Measurements from ENCODE around the gene HS6ST2. TPM values are rescaled to one million over a fixed set of nuclear protein-coding genes. Genes with fewer than 3 reads are reported as not detected.

Gene HS6ST2
- total and polyA plus RNA-seq, 9 of the 15 experiments (the other 6 are each of a cell fraction or from before 2014, with no cell fraction given) = not detected

DNA sequence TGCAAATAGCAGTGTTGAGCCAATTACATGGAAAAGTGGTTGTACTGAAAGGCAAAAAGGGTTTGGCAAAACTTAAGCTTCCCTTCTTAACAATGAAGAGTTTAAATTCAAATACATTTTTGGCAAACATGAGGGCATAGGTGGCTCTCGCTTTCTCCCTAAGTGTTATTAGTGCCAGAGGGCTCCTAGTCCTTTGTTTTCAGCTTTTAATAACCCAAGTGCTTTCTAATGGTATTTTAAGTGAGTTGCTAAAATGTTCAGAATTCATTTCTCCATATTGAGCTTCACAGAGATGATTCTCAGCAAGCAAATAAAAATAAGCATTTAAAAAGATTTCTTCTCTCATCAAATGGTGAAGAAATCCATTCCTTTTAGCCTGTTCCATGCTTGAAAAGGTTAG is 123.7 kb downstream of the HS6ST2 start (continued):
- TF ChIP-seq, protein P1, sequence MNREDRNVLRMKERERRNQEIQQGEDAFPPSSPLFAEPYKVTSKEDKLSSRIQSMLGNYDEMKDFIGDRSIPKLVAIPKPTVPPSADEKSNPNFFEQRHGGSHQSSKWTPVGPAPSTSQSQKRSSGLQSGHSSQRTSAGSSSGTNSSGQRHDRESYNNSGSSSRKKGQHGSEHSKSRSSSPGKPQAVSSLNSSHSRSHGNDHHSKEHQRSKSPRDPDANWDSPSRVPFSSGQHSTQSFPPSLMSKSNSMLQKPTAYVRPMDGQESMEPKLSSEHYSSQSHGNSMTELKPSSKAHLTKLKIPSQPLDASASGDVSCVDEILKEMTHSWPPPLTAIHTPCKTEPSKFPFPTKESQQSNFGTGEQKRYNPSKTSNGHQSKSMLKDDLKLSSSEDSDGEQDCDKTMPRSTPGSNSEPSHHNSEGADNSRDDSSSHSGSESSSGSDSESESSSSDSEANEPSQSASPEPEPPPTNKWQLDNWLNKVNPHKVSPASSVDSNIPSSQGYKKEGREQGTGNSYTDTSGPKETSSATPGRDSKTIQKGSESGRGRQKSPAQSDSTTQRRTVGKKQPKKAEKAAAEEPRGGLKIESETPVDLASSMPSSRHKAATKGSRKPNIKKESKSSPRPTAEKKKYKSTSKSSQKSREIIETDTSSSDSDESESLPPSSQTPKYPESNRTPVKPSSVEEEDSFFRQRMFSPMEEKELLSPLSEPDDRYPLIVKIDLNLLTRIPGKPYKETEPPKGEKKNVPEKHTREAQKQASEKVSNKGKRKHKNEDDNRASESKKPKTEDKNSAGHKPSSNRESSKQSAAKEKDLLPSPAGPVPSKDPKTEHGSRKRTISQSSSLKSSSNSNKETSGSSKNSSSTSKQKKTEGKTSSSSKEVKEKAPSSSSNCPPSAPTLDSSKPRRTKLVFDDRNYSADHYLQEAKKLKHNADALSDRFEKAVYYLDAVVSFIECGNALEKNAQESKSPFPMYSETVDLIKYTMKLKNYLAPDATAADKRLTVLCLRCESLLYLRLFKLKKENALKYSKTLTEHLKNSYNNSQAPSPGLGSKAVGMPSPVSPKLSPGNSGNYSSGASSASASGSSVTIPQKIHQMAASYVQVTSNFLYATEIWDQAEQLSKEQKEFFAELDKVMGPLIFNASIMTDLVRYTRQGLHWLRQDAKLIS (CRISPR knock-in tag; IDR thresholded peaks at IDR 0.05) = no peak
- TF ChIP-seq ETV1 (tag; conservative IDR thresholded peaks at IDR 0.05; ENCODE audit: low read depth) (no peak), ETV5 (CRISPR knock-in tag; IDR thresholded peaks at IDR 0.05; ENCODE audit: low read depth) (no peak), NELFE (IDR thresholded peaks at IDR 0.05; ENCODE audit: insufficient read depth, insufficient read length) (no peak), MYC (IDR thresholded peaks at IDR 0.05; ENCODE audit: low read depth, low read length) (no peak), MYC (CRISPR knock-in tag; IDR thresholded peaks at IDR 0.05; ENCODE audit: borderline replicate concordance, low read depth) (no peak), ZNF263 (CRISPR knock-in tag; IDR thresholded peaks at IDR 0.05; ENCODE audit: borderline replicate concordance) (no peak), ZNF717 (CRISPR knock-in tag; IDR thresholded peaks at IDR 0.05) (no peak)

DNA sequence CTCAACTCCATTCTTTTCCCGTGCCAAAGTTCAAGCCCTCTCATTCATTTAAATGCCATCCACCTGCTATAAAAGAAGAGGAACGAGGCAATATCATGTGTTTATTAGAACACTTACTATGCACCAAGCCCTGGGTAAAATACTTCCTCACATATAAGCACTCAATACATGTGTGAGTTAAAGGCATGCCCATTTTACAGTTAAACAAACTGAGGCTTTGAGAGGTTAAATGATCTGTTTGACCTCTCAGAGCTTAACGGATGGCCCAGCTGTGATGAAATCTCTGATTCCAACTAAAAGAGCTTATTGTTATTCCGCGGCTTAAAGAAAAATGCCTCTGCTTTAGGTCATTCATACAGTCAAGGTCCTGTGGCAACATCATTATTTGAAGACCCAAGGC is 124.3 kb downstream of the HS6ST2 start:
- FAIRE-seq (no peak), ATAC-seq (no peak), DNase-seq (ENCODE audit: extremely low read depth in 1 of 4, low spot score in 3 of 4) (no peak)
- Histone ChIP-seq H3K9ac (ENCODE audit: insufficient read depth in 1 of 2, low read depth in 2 of 2, low read length in 2 of 2) (no peak overlapping the region), H3K4me2 (ENCODE audit: insufficient read depth, low read length) (no peak overlapping the region), H3K36me3 (ENCODE audit: control insufficient read depth, insufficient read depth, low read length) (no peaks in the 10 kb centered on the region), H3K4me3 (no peak overlapping the region), H3K9me3 (replicated peaks; ENCODE audit: control insufficient read depth, insufficient read depth, low read depth, low read length) (no peaks in the 10 kb centered on the region), H3K4me1 (replicated peaks in 1 of 2; ENCODE audit: control insufficient read depth in 2 of 2, insufficient read depth in 2 of 2, low read length in 2 of 2) (no peaks in the 10 kb centered on the region), H3K27me3 (ENCODE audit: control insufficient read depth in 2 of 2, insufficient read depth in 2 of 2, low read length in 2 of 2) (no peaks in the 10 kb centered on the region), H3K79me2 (ENCODE audit: control insufficient read depth, insufficient read depth, low read length) (no peaks in the 10 kb centered on the region), H3K27ac (ENCODE audit: extremely low read depth, low read depth, low read length) (no peak overlapping the region), H4K20me1 (replicated peaks; ENCODE audit: control insufficient read depth, insufficient read depth, low read length) (no peaks in the 10 kb centered on the region), H2AFZ (ENCODE audit: low read depth, low read length) (no peak overlapping the region), H3K9me1 (ENCODE audit: control insufficient read depth, insufficient read depth, low read length) (no peaks in the 10 kb centered on the region)
- CTCF ChIA-PET (ENCODE audit: low intra/inter-chr PET ratio) = no interaction called here
- in situ Hi-C loops (cut with MboI) = no loop called here
- WGBS (ENCODE audit: insufficient coverage, low coverage, missing lambda C conversion rate) = 0% methylated on average over 4 of the region's 5 CpGs
- peak; percentile 75 for TF ChIP-seq RBM25 (IDR thresholded peaks at IDR 0.05; ENCODE audit: low read depth, low read length, severe bottlenecking)
- no peak for TF ChIP-seq RBFOX2 (IDR thresholded peaks at IDR 0.05; ENCODE audit: low read depth, low read length)
- BruUV-seq (replicated peaks) = no TSS peak
- intact Hi-C loops (cut with micrococcal nuclease) = no loop called here
- POLR2A ChIA-PET = no interaction called here

All from K562 (cell line).